Measurements from ENCODE around the gene SLC2A13. TPM values are rescaled to one million over a fixed set of nuclear protein-coding genes. Genes with fewer than 3 reads are reported as not detected.

The SLC2A13 gene
- polyA plus RNA-seq, 1 donor (not counting 4 experiments of a cell fraction or from before 2014, with no cell fraction given), result 1.1 TPM

DNA sequence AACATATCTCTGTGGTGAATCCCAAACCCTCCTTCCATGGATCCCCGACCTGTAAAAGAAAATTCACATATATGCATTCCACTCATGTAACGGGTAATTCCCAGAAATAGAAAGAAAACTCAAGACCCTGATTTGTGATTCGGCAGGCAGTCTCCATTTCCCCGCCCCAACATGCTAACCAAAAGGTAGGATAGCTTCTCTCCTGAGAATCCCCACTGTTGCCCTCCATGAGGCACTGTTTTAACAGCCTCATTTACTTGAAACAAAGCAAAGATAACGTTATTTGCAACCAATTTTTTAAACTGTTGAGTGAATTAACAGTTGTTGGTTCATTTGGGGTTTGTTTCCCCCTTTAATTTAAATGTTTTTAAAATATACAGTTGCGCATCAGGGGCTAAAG, 774 bp upstream of the SLC2A13 start:
- H3K36me3 ChIP-seq (ENCODE audit: control insufficient read depth in 2 of 2, extremely low read depth in 1 of 2, insufficient read depth in 2 of 2, low read length in 2 of 2), result no peaks in the 10 kb centered on the region
- peak overlapping the region in 2 of 3 experiments; percentile 80 to 83 for H3K4me3 ChIP-seq (ENCODE audit: control insufficient read depth in 2 of 3, extremely low read depth in 1 of 3, insufficient read depth in 2 of 3, low read depth in 1 of 3, low read length in 3 of 3)
- peak overlapping the region; percentile 31 for H3K9ac ChIP-seq (ENCODE audit: control insufficient read depth, extremely low read depth, insufficient read depth, low read length)
- no peak for TF ChIP-seq EZH2 (IDR thresholded peaks at IDR 0.05; ENCODE audit: low read length)
- TF ChIP-seq, protein P1, sequence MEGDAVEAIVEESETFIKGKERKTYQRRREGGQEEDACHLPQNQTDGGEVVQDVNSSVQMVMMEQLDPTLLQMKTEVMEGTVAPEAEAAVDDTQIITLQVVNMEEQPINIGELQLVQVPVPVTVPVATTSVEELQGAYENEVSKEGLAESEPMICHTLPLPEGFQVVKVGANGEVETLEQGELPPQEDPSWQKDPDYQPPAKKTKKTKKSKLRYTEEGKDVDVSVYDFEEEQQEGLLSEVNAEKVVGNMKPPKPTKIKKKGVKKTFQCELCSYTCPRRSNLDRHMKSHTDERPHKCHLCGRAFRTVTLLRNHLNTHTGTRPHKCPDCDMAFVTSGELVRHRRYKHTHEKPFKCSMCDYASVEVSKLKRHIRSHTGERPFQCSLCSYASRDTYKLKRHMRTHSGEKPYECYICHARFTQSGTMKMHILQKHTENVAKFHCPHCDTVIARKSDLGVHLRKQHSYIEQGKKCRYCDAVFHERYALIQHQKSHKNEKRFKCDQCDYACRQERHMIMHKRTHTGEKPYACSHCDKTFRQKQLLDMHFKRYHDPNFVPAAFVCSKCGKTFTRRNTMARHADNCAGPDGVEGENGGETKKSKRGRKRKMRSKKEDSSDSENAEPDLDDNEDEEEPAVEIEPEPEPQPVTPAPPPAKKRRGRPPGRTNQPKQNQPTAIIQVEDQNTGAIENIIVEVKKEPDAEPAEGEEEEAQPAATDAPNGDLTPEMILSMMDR (optimal IDR thresholded peaks at IDR 0.05 in 1 of 3, IDR thresholded peaks at IDR 0.05 in 1 of 3, conservative IDR thresholded peaks at IDR 0.05 in 1 of 3; ENCODE audit: extremely low read depth in 1 of 3, insufficient read depth in 2 of 3, low read length in 3 of 3), result no peak
- no peaks in the 10 kb centered on the region for H3K79me2 ChIP-seq (ENCODE audit: control insufficient read depth, insufficient read depth, low read length)
- H3K9me1 ChIP-seq (ENCODE audit: control insufficient read depth, extremely low read depth, insufficient read depth, low read length), result no peaks in the 10 kb centered on the region
- peak overlapping the region; percentile 99 for H3K4me2 ChIP-seq (ENCODE audit: control insufficient read depth, extremely low read depth, insufficient read depth, low read depth, low read length)
- no peaks in the 10 kb centered on the region for H3K9me3 ChIP-seq (ENCODE audit: control insufficient read depth, low read depth, low read length)
- no peaks in the 10 kb centered on the region for H4K20me1 ChIP-seq (ENCODE audit: control insufficient read depth, extremely low read depth, insufficient read depth, low read length)
- no peaks in the 10 kb centered on the region for H3K27me3 ChIP-seq (ENCODE audit: control insufficient read depth, extremely low read depth, insufficient read depth, low read length)
- peaks cover 19% of the 10 kb centered on the region for H3K4me1 ChIP-seq (ENCODE audit: control insufficient read depth, extremely low read depth, insufficient read depth, low read length)
- dilution Hi-C loops (cut with MboI; ENCODE audit: extremely low pct_ligation_motif_present, low sequenced_read_pairs), result no loop called here
- no peak overlapping the region for H3K27ac ChIP-seq (ENCODE audit: control insufficient read depth, insufficient read depth, low read length)
- H2AFZ ChIP-seq (ENCODE audit: control insufficient read depth, low read length), result peak overlapping the region; percentile 90
- FAIRE-seq (no peak), DNase-seq (ENCODE audit: low read depth, low spot score) (no peak)

DNA sequence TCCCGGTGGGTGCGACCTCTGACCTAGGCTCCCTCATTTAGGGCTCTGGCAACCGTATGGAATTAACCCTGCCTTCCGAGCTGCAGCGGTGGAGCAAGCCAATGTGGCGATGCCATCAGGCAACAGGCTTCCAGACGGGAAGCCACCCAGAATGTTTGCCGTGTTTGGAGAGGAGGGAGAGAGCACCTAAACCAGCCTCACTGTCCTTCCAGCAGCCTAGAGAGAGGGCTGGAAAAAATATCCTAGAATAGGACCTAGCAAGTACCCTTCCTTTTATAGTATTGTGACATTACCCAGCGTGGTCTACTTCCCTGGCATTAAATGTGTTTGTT, 287 bp upstream of the SLC2A13 start:
- H3K79me2 ChIP-seq (ENCODE audit: control insufficient read depth, insufficient read depth, low read length), result no peaks in the 10 kb centered on the region
- peak overlapping the region; percentile 66 to 83 (median 80) for H3K4me3 ChIP-seq (ENCODE audit: control insufficient read depth in 2 of 3, extremely low read depth in 1 of 3, insufficient read depth in 2 of 3, low read depth in 1 of 3, low read length in 3 of 3)
- H4K20me1 ChIP-seq (ENCODE audit: control insufficient read depth, extremely low read depth, insufficient read depth, low read length), result no peaks in the 10 kb centered on the region
- no peaks in the 10 kb centered on the region for H3K9me1 ChIP-seq (ENCODE audit: control insufficient read depth, extremely low read depth, insufficient read depth, low read length)
- no peaks in the 10 kb centered on the region for H3K36me3 ChIP-seq (ENCODE audit: control insufficient read depth in 2 of 2, extremely low read depth in 1 of 2, insufficient read depth in 2 of 2, low read length in 2 of 2)
- H3K27me3 ChIP-seq (ENCODE audit: control insufficient read depth, extremely low read depth, insufficient read depth, low read length), result no peaks in the 10 kb centered on the region
- peak overlapping the region; percentile 99 for H3K4me2 ChIP-seq (ENCODE audit: control insufficient read depth, extremely low read depth, insufficient read depth, low read depth, low read length)
- dilution Hi-C loops (cut with MboI; ENCODE audit: extremely low pct_ligation_motif_present, low sequenced_read_pairs), result no loop called here
- no peak overlapping the region for H3K27ac ChIP-seq (ENCODE audit: control insufficient read depth, insufficient read depth, low read length)
- H3K9ac ChIP-seq (ENCODE audit: control insufficient read depth, extremely low read depth, insufficient read depth, low read length), result no peak overlapping the region
- FAIRE-seq (no peak), DNase-seq (ENCODE audit: low read depth, low spot score) (no peak)
- peaks cover 19% of the 10 kb centered on the region for H3K4me1 ChIP-seq (ENCODE audit: control insufficient read depth, extremely low read depth, insufficient read depth, low read length)
- H2AFZ ChIP-seq (ENCODE audit: control insufficient read depth, low read length), result peak overlapping the region; percentile 90
- TF ChIP-seq, protein P1 (optimal IDR thresholded peaks at IDR 0.05 in 1 of 3, IDR thresholded peaks at IDR 0.05 in 1 of 3, conservative IDR thresholded peaks at IDR 0.05 in 1 of 3; ENCODE audit: extremely low read depth in 1 of 3, insufficient read depth in 2 of 3, low read length in 3 of 3), result no peak
- no peak for TF ChIP-seq EZH2 (IDR thresholded peaks at IDR 0.05; ENCODE audit: low read length)
- H3K9me3 ChIP-seq (ENCODE audit: control insufficient read depth, low read depth, low read length), result no peaks in the 10 kb centered on the region

Measured in keratinocyte (primary cell).